ENCODE data around the gene IKZF3.
A peak's percentile ranks its signal among the peaks of the same experiment; 100 is the strongest.

Gene IKZF3

GRCh38 chr17:39863918-39864746, at the start of gene IKZF3:
TSS of gene IKZF3 (minus strand) at chr17:39864312. CDS start at chr17:39864126, 186 bp downstream.
- Histone ChIP-seq H3K4me3 (ENCODE audit: low read length) (peak within 1 kb of the TSS; percentile 86), H3K27ac (ENCODE audit: low read length) (peak within 1 kb of the TSS; percentile 98), H3K4me2 (ENCODE audit: low read depth, low read length) (peak within 1 kb of the TSS; percentile 91), H3K36me3 (replicated peaks; ENCODE audit: insufficient read depth, low read length) (no peaks in the 10 kb centered on the region; the same call in 1 of the 2 replicates), H3K9me2 (replicated peaks; ENCODE audit: insufficient read depth, low read length) (no peaks in the 10 kb centered on the region), H4K20me1 (ENCODE audit: insufficient read depth, low read length) (no peaks in the 10 kb centered on the region), H2AFZ (ENCODE audit: low read length) (peak within 1 kb of the TSS; percentile 37; the same call in 1 of the 2 replicates), H3K79me2 (ENCODE audit: low read length) (peaks cover 62% of the 10 kb centered on the region), H3K4me1 (ENCODE audit: low read length) (peaks cover 39% of the 10 kb centered on the region), H3K27me3 (replicated peaks; ENCODE audit: insufficient read depth, low read length) (no peaks in the 10 kb centered on the region), H3F3A (ENCODE audit: insufficient read depth, low read length) (peaks cover 60% of the 10 kb centered on the region), H3K9me3 (replicated peaks; ENCODE audit: insufficient read depth, low read length) (no peaks in the 10 kb centered on the region), H3K9ac (ENCODE audit: low read length) (peak within 1 kb of the TSS; percentile 95)
- no peak for TF ChIP-seq EZH2phosphoT487 (IDR thresholded peaks at IDR 0.05; ENCODE audit: low read length)
- TF ChIP-seq CTCF (IDR thresholded peaks at IDR 0.05; ENCODE audit: low read length) = peak; percentile 56
- DNase-seq = peak; percentile 92

GRCh38 chr17:39908789-39909352, 44.8 kb upstream of the IKZF3 start:
- no peak overlapping the region for H3K27ac ChIP-seq (ENCODE audit: low read length)
- no peak overlapping the region for H3K4me2 ChIP-seq (ENCODE audit: low read depth, low read length)
- TF ChIP-seq EZH2 (optimal IDR thresholded peaks at IDR 0.05; ENCODE audit: low read depth, low read length) (no peak), EZH2phosphoT487 (IDR thresholded peaks at IDR 0.05; ENCODE audit: low read length) (no peak), CTCF (IDR thresholded peaks at IDR 0.05; ENCODE audit: low read length) (no peak)
- H3K9ac ChIP-seq (ENCODE audit: low read length) = no peak overlapping the region
- H3K36me3 ChIP-seq (replicated peaks; ENCODE audit: insufficient read depth, low read length) = no peaks in the 10 kb centered on the region; the same call in 1 of the 2 replicates
- DNase-seq = no peak
- H3K27me3 ChIP-seq (replicated peaks; ENCODE audit: insufficient read depth, low read length) = no peaks in the 10 kb centered on the region
- no peaks in the 10 kb centered on the region for H3K9me3 ChIP-seq (replicated peaks; ENCODE audit: insufficient read depth, low read length)
- H3K4me3 ChIP-seq (ENCODE audit: low read length) = no peak overlapping the region
- no peaks in the 10 kb centered on the region for H3K9me2 ChIP-seq (replicated peaks; ENCODE audit: insufficient read depth, low read length)
- no peaks in the 10 kb centered on the region for H3K4me1 ChIP-seq (ENCODE audit: low read length)
- H3K79me2 ChIP-seq (ENCODE audit: low read length) = no peaks in the 10 kb centered on the region
- no peak overlapping the region for H2AFZ ChIP-seq (ENCODE audit: low read length)
- H4K20me1 ChIP-seq (ENCODE audit: insufficient read depth, low read length) = no peaks in the 10 kb centered on the region
- no peaks in the 10 kb centered on the region for H3F3A ChIP-seq (ENCODE audit: insufficient read depth, low read length)

- DNase-seq = no peak
- Histone ChIP-seq H3K9me2 (replicated peaks; ENCODE audit: insufficient read depth, low read length) (no peaks in the 10 kb centered on the region), H3K27ac (ENCODE audit: low read length) (no peak overlapping the region), H3K27me3 (replicated peaks; ENCODE audit: insufficient read depth, low read length) (no peaks in the 10 kb centered on the region), H3K4me1 (ENCODE audit: low read length) (no peaks in the 10 kb centered on the region), H3K9ac (ENCODE audit: low read length) (no peak overlapping the region), H3K9me3 (replicated peaks; ENCODE audit: insufficient read depth, low read length) (no peaks in the 10 kb centered on the region), H3K36me3 (replicated peaks; ENCODE audit: insufficient read depth, low read length) (no peaks in the 10 kb centered on the region; the same call in 1 of the 2 replicates), H3K4me2 (ENCODE audit: low read depth, low read length) (no peak overlapping the region), H2AFZ (ENCODE audit: low read length) (no peak overlapping the region), H3F3A (ENCODE audit: insufficient read depth, low read length) (no peaks in the 10 kb centered on the region), H3K4me3 (ENCODE audit: low read length) (no peak overlapping the region), H3K79me2 (ENCODE audit: low read length) (no peaks in the 10 kb centered on the region), H4K20me1 (ENCODE audit: insufficient read depth, low read length) (no peaks in the 10 kb centered on the region)
- TF ChIP-seq EZH2phosphoT487 (IDR thresholded peaks at IDR 0.05; ENCODE audit: low read length) = no peak
- no peak for TF ChIP-seq EZH2 (optimal IDR thresholded peaks at IDR 0.05; ENCODE audit: low read depth, low read length)
- no peak for TF ChIP-seq CTCF (IDR thresholded peaks at IDR 0.05; ENCODE audit: low read length)
These were observed 40.8 kb upstream of the IKZF3 start for GRCh38 chr17:39904990-39905288.

Data from MM.1S (cell line).